ENCODE data around the gene MRPS15. TPM values are rescaled to one million over a fixed set of nuclear protein-coding genes. Genes with fewer than 3 reads are reported as not detected.
A peak's percentile ranks its signal among the peaks of the same experiment; 100 is the strongest.

The MRPS15 gene
- total RNA-seq, 1 donor from 2014 or later = 70.9 TPM

DNA sequence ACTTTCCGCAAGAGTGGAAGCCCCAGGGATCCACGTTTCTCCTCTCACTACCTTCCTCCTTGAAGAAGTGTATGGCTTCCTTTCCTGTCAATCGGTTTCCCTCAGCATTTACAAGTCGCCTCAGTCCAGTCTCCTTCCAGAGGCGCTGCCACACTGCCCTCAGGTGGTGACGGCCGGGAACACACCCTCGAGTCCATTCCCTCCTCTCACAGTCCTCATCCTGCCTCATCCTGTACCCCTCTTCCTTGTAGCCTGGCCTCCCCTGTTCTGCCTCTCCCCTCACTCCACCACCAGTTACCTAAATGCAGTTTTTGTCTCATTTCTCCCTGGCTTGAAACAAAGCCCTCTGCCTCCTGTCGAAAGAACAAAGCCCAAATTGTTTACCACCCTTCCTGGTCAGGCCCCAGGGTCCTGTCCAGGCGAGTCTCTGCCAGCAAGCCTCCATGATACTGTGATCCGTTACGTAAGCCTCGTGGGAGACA lies 43.3 kb downstream of the MRPS15 start:
- H3K36me3 Mint-ChIP-seq (ENCODE audit: low read depth, unreplicated experiment) = peaks cover 5% of the 10 kb centered on the region
- no peak overlapping the region for H3K4me3 Mint-ChIP-seq (ENCODE audit: unreplicated experiment)
- Histone ChIP-seq H3K4me2 (ENCODE audit: low read length) (no peak overlapping the region), H3K4me3 (ENCODE audit: insufficient read depth, low read depth, low read length) (no peak overlapping the region), H3K36me3 (ENCODE audit: insufficient read depth, low read length) (peaks cover 6% of the 10 kb centered on the region), H3K9ac (ENCODE audit: low read length) (no peak overlapping the region), H4K20me1 (ENCODE audit: insufficient read depth, low read length) (no peaks in the 10 kb centered on the region), H3K27me3 (ENCODE audit: insufficient read depth, low read length) (no peaks in the 10 kb centered on the region), H3K27ac (ENCODE audit: low read depth, low read length) (no peak overlapping the region), H3K9me3 (ENCODE audit: insufficient read depth, low read depth, low read length) (no peaks in the 10 kb centered on the region), H2AFZ (ENCODE audit: low read depth, low read length) (peak overlapping the region; percentile 42), H3K4me1 (ENCODE audit: insufficient read depth, low read length) (peaks cover 2% of the 10 kb centered on the region), H3K79me2 (ENCODE audit: insufficient read depth, low read length) (no peaks in the 10 kb centered on the region)
- peaks cover 6% of the 10 kb centered on the region for H3K4me1 Mint-ChIP-seq (ENCODE audit: low read depth, unreplicated experiment)
- H3K27me3 Mint-ChIP-seq (ENCODE audit: low read depth, unreplicated experiment) = no peaks in the 10 kb centered on the region
- peak overlapping the region; percentile 30 for H3K27ac Mint-ChIP-seq (ENCODE audit: unreplicated experiment)
- TF ChIP-seq, protein P1, sequence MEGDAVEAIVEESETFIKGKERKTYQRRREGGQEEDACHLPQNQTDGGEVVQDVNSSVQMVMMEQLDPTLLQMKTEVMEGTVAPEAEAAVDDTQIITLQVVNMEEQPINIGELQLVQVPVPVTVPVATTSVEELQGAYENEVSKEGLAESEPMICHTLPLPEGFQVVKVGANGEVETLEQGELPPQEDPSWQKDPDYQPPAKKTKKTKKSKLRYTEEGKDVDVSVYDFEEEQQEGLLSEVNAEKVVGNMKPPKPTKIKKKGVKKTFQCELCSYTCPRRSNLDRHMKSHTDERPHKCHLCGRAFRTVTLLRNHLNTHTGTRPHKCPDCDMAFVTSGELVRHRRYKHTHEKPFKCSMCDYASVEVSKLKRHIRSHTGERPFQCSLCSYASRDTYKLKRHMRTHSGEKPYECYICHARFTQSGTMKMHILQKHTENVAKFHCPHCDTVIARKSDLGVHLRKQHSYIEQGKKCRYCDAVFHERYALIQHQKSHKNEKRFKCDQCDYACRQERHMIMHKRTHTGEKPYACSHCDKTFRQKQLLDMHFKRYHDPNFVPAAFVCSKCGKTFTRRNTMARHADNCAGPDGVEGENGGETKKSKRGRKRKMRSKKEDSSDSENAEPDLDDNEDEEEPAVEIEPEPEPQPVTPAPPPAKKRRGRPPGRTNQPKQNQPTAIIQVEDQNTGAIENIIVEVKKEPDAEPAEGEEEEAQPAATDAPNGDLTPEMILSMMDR (IDR thresholded peaks at IDR 0.05; ENCODE audit: insufficient read depth, low read depth, low read length) = peak; percentile 96
- no peak for TF ChIP-seq EZH2 (IDR thresholded peaks at IDR 0.05; ENCODE audit: insufficient read depth, low read length)
- H3K9me3 Mint-ChIP-seq (ENCODE audit: unreplicated experiment) = no peaks in the 10 kb centered on the region
- peak; percentile 60 for DNase-seq (ENCODE audit: low read depth)
- FAIRE-seq = peak; percentile 81

DNA sequence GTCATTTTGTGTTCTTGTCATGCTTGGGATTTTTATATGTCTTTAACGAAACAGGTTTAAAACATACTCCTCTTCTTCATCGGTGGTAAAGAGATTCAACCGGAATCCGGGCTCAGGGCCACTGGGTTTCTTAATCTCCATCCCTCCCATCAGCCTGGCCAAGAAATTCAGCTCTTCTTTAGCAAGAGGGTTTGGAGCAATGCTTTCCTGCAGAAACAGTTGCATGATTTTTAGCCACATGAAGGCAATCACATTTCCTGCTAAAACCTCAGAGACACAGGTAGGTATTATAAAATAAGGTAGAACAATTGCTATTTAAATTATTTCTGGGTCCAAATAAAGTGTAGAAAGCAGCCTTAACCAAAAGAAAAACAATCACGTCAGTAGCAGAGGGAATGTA lies 43.8 kb downstream of the MRPS15 start:
- Histone ChIP-seq H3K27ac (ENCODE audit: low read depth, low read length) (no peak overlapping the region), H3K36me3 (ENCODE audit: insufficient read depth, low read length) (peaks cover 6% of the 10 kb centered on the region), H3K4me1 (ENCODE audit: insufficient read depth, low read length) (peaks cover 2% of the 10 kb centered on the region), H3K9me3 (ENCODE audit: insufficient read depth, low read depth, low read length) (no peaks in the 10 kb centered on the region), H2AFZ (ENCODE audit: low read depth, low read length) (peak overlapping the region; percentile 42), H3K4me2 (ENCODE audit: low read length) (no peak overlapping the region), H3K4me3 (ENCODE audit: insufficient read depth, low read depth, low read length) (no peak overlapping the region), H3K27me3 (ENCODE audit: insufficient read depth, low read length) (no peaks in the 10 kb centered on the region), H4K20me1 (ENCODE audit: insufficient read depth, low read length) (no peaks in the 10 kb centered on the region), H3K79me2 (ENCODE audit: insufficient read depth, low read length) (no peaks in the 10 kb centered on the region), H3K9ac (ENCODE audit: low read length) (no peak overlapping the region)
- Mint-ChIP-seq H3K4me3 (ENCODE audit: unreplicated experiment) (no peak overlapping the region), H3K4me1 (ENCODE audit: low read depth, unreplicated experiment) (peaks cover 6% of the 10 kb centered on the region), H3K27me3 (ENCODE audit: low read depth, unreplicated experiment) (no peaks in the 10 kb centered on the region), H3K36me3 (ENCODE audit: low read depth, unreplicated experiment) (peaks cover 5% of the 10 kb centered on the region), H3K9me3 (ENCODE audit: unreplicated experiment) (no peaks in the 10 kb centered on the region), H3K27ac (ENCODE audit: unreplicated experiment) (peak overlapping the region; percentile 30)
- no peak for TF ChIP-seq EZH2 (IDR thresholded peaks at IDR 0.05; ENCODE audit: insufficient read depth, low read length)
- TF ChIP-seq, protein P1 (IDR thresholded peaks at IDR 0.05; ENCODE audit: insufficient read depth, low read depth, low read length) = no peak
- no peak for FAIRE-seq
- DNase-seq (ENCODE audit: low read depth) = no peak

DNA sequence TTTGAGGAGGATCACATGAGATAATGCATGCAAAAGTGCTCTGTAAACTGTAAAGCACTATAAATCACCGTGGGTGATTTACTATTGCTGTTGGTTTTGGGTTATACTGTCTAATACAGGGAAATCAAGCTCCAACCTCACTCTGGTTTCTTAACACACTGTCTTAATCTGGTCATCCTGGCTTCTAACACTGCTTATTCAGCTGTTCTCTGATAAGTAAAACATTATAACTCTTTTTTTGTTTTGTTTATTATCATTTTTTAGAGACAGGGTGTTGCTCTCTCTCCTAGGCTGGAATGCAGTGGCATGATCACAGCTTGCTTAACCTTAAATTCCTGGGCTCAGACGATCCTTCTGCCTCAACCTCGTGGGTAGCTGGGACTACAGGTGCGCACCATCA lies 44.6 kb downstream of the MRPS15 start:
- TF ChIP-seq, protein P1 (IDR thresholded peaks at IDR 0.05; ENCODE audit: insufficient read depth, low read depth, low read length) = no peak
- TF ChIP-seq EZH2 (IDR thresholded peaks at IDR 0.05; ENCODE audit: insufficient read depth, low read length) = no peak
- Mint-ChIP-seq H3K27me3 (ENCODE audit: low read depth, unreplicated experiment) (no peaks in the 10 kb centered on the region), H3K4me1 (ENCODE audit: low read depth, unreplicated experiment) (peaks cover 6% of the 10 kb centered on the region), H3K9me3 (ENCODE audit: unreplicated experiment) (no peaks in the 10 kb centered on the region), H3K27ac (ENCODE audit: unreplicated experiment) (no peak overlapping the region), H3K4me3 (ENCODE audit: unreplicated experiment) (no peak overlapping the region), H3K36me3 (ENCODE audit: low read depth, unreplicated experiment) (peaks cover 5% of the 10 kb centered on the region)
- Histone ChIP-seq H2AFZ (ENCODE audit: low read depth, low read length) (no peak overlapping the region), H3K27me3 (ENCODE audit: insufficient read depth, low read length) (no peaks in the 10 kb centered on the region), H4K20me1 (ENCODE audit: insufficient read depth, low read length) (no peaks in the 10 kb centered on the region), H3K4me1 (ENCODE audit: insufficient read depth, low read length) (peaks cover 2% of the 10 kb centered on the region), H3K36me3 (ENCODE audit: insufficient read depth, low read length) (peaks cover 6% of the 10 kb centered on the region), H3K4me3 (ENCODE audit: insufficient read depth, low read depth, low read length) (no peak overlapping the region), H3K79me2 (ENCODE audit: insufficient read depth, low read length) (no peaks in the 10 kb centered on the region), H3K9me3 (ENCODE audit: insufficient read depth, low read depth, low read length) (no peaks in the 10 kb centered on the region), H3K27ac (ENCODE audit: low read depth, low read length) (no peak overlapping the region), H3K4me2 (ENCODE audit: low read length) (no peak overlapping the region), H3K9ac (ENCODE audit: low read length) (no peak overlapping the region)
- FAIRE-seq = no peak
- no peak for DNase-seq (ENCODE audit: low read depth)
